ENCODE measurements around the gene SLC25A39.
A peak's percentile ranks its signal among the peaks of the same experiment; 100 is the strongest.
"Not testable (repeated sequence)": the region's sequence is repeated elsewhere in the genome, so short reads cannot be mapped to it uniquely, and the experiment has no call there.

SLC25A39 gene

GRCh38 chr17:44352828-44353671 is 28.4 kb upstream of the SLC25A39 start:
- Histone ChIP-seq H3K4me3 (ENCODE audit: low read depth in 1 of 2, low read length in 2 of 2) (peak overlapping the region in 1 of 2 donors; percentile 35), H3K9ac (ENCODE audit: low read length) (no peak overlapping the region)

GRCh38 chr17:44351961-44352827 is 27.6 kb upstream of the SLC25A39 start:
- Histone ChIP-seq H3K4me3 (ENCODE audit: low read depth in 1 of 2, low read length in 2 of 2) (no peak overlapping the region), H3K27ac (ENCODE audit: low read depth, low read length) (no peak overlapping the region), H3K27me3 (ENCODE audit: control insufficient read depth in 1 of 2, insufficient read depth in 2 of 2, low read length in 2 of 2) (no peaks in the 10 kb centered on the region), H3K36me3 (ENCODE audit: insufficient read depth, low read length) (peaks cover 28% of the 10 kb centered on the region), H3K9me3 (ENCODE audit: low read length) (no peaks in the 10 kb centered on the region), H3K4me1 (ENCODE audit: insufficient read depth, low read length) (no peaks in the 10 kb centered on the region), H3K9ac (ENCODE audit: low read length) (no peak overlapping the region)

More at GRCh38 chr17:44352828-44353671, 28.4 kb upstream of the SLC25A39 start:
- Histone ChIP-seq H3K9me3 (ENCODE audit: low read length) (no peaks in the 10 kb centered on the region), H3K4me1 (ENCODE audit: insufficient read depth, low read length) (no peaks in the 10 kb centered on the region), H3K27ac (ENCODE audit: low read depth, low read length) (no peak overlapping the region), H3K36me3 (ENCODE audit: insufficient read depth, low read length) (peaks cover 28% of the 10 kb centered on the region), H3K27me3 (ENCODE audit: control insufficient read depth in 1 of 2, insufficient read depth in 2 of 2, low read length in 2 of 2) (no peaks in the 10 kb centered on the region)

- H3K4me3 ChIP-seq (ENCODE audit: low read depth in 1 of 2, low read length in 2 of 2): no peak overlapping the region
- peaks cover 28% of the 10 kb centered on the region for H3K36me3 ChIP-seq (ENCODE audit: insufficient read depth, low read length)
- H3K27ac ChIP-seq (ENCODE audit: low read depth, low read length): no peak overlapping the region
- H3K4me1 ChIP-seq (ENCODE audit: insufficient read depth, low read length): no peaks in the 10 kb centered on the region
- no peaks in the 10 kb centered on the region for H3K9me3 ChIP-seq (ENCODE audit: low read length)
- no peak overlapping the region for H3K9ac ChIP-seq (ENCODE audit: low read length)
- H3K27me3 ChIP-seq (ENCODE audit: control insufficient read depth in 1 of 2, insufficient read depth in 2 of 2, low read length in 2 of 2): no peaks in the 10 kb centered on the region
These were observed 26.8 kb upstream of the SLC25A39 start for GRCh38 chr17:44351464-44351863.

- Histone ChIP-seq H3K27ac (ENCODE audit: low read depth, low read length) (no peak overlapping the region), H3K9ac (ENCODE audit: low read length) (no peak overlapping the region), H3K9me3 (ENCODE audit: low read length) (no peaks in the 10 kb centered on the region), H3K4me3 (ENCODE audit: low read depth in 1 of 2, low read length in 2 of 2) (no peak overlapping the region), H3K36me3 (ENCODE audit: insufficient read depth, low read length) (peaks cover 28% of the 10 kb centered on the region), H3K4me1 (ENCODE audit: insufficient read depth, low read length) (peaks cover 5% of the 10 kb centered on the region), H3K27me3 (ENCODE audit: control insufficient read depth in 1 of 2, insufficient read depth in 2 of 2, low read length in 2 of 2) (no peaks in the 10 kb centered on the region)
These were observed 26.2 kb upstream of the SLC25A39 start for GRCh38 chr17:44350733-44351226.

- no peaks in the 10 kb centered on the region for H3K27me3 ChIP-seq (ENCODE audit: control insufficient read depth in 1 of 2, insufficient read depth in 2 of 2, low read length in 2 of 2)
- no peak overlapping the region for H3K4me3 ChIP-seq (ENCODE audit: low read depth in 1 of 2, low read length in 2 of 2)
- H3K9me3 ChIP-seq (ENCODE audit: low read length): no peaks in the 10 kb centered on the region
- H3K4me1 ChIP-seq (ENCODE audit: insufficient read depth, low read length): peaks cover 9% of the 10 kb centered on the region
- peaks cover 28% of the 10 kb centered on the region for H3K36me3 ChIP-seq (ENCODE audit: insufficient read depth, low read length)
- H3K27ac ChIP-seq (ENCODE audit: low read depth, low read length): no peak overlapping the region
- H3K9ac ChIP-seq (ENCODE audit: low read length): no peak overlapping the region
These were observed 25.0 kb upstream of the SLC25A39 start for GRCh38 chr17:44349553-44350070.

GRCh38 chr17:44348988-44349364 is 24.4 kb upstream of the SLC25A39 start:
- no peak overlapping the region for H3K4me3 ChIP-seq (ENCODE audit: low read depth in 1 of 2, low read length in 2 of 2)
- H3K36me3 ChIP-seq (ENCODE audit: insufficient read depth, low read length): peaks cover 28% of the 10 kb centered on the region
- H3K9me3 ChIP-seq (ENCODE audit: low read length): no peaks in the 10 kb centered on the region
- H3K27ac ChIP-seq (ENCODE audit: low read depth, low read length): no peak overlapping the region
- no peak overlapping the region for H3K9ac ChIP-seq (ENCODE audit: low read length)
- H3K27me3 ChIP-seq (ENCODE audit: control insufficient read depth in 1 of 2, insufficient read depth in 2 of 2, low read length in 2 of 2): no peaks in the 10 kb centered on the region
- peaks cover 16% of the 10 kb centered on the region for H3K4me1 ChIP-seq (ENCODE audit: insufficient read depth, low read length)

- Histone ChIP-seq H3K27ac (ENCODE audit: low read depth, low read length) (no peak overlapping the region), H3K9me3 (ENCODE audit: low read length) (no peaks in the 10 kb centered on the region), H3K36me3 (ENCODE audit: insufficient read depth, low read length) (peaks cover 28% of the 10 kb centered on the region), H3K9ac (ENCODE audit: low read length) (no peak overlapping the region), H3K4me1 (ENCODE audit: insufficient read depth, low read length) (peaks cover 16% of the 10 kb centered on the region), H3K27me3 (ENCODE audit: control insufficient read depth in 1 of 2, insufficient read depth in 2 of 2, low read length in 2 of 2) (no peaks in the 10 kb centered on the region), H3K4me3 (ENCODE audit: low read depth in 1 of 2, low read length in 2 of 2) (no peak overlapping the region)
These were observed 23.8 kb upstream of the SLC25A39 start for GRCh38 chr17:44348234-44348987.

- not testable (repeated sequence) for H3K9me3 ChIP-seq (ENCODE audit: low read length); H3K27ac ChIP-seq (ENCODE audit: low read depth, low read length); H3K4me3 ChIP-seq (ENCODE audit: low read depth in 1 of 2, low read length in 2 of 2); H3K9ac ChIP-seq (ENCODE audit: low read length); H3K27me3 ChIP-seq (ENCODE audit: control insufficient read depth in 1 of 2, insufficient read depth in 2 of 2, low read length in 2 of 2)
- peaks cover 16% of the 10 kb centered on the region for H3K4me1 ChIP-seq (ENCODE audit: insufficient read depth, low read length)
- H3K36me3 ChIP-seq (ENCODE audit: insufficient read depth, low read length): peaks cover 18% of the 10 kb centered on the region
These were observed 22.8 kb upstream of the SLC25A39 start for GRCh38 chr17:44347206-44348055.

GRCh38 chr17:44346064-44346844 is 21.6 kb upstream of the SLC25A39 start:
- peaks cover 17% of the 10 kb centered on the region for H3K36me3 ChIP-seq (ENCODE audit: insufficient read depth, low read length)
- no peaks in the 10 kb centered on the region for H3K9me3 ChIP-seq (ENCODE audit: low read length)
- peak overlapping the region; percentile 83 for H3K27ac ChIP-seq (ENCODE audit: low read depth, low read length)
- no peaks in the 10 kb centered on the region for H3K27me3 ChIP-seq (ENCODE audit: control insufficient read depth in 1 of 2, insufficient read depth in 2 of 2, low read length in 2 of 2)
- H3K9ac ChIP-seq (ENCODE audit: low read length): peak overlapping the region; percentile 76
- peak overlapping the region; percentile 77 to 99 for H3K4me3 ChIP-seq (ENCODE audit: low read depth in 1 of 2, low read length in 2 of 2)
- peaks cover 16% of the 10 kb centered on the region for H3K4me1 ChIP-seq (ENCODE audit: insufficient read depth, low read length)
